NT2/D1 (cell line): ENCODE data around the gene CPN1.

Experiments used
- SUZ12 ChIP-seq: IDR thresholded peaks from 2 replicates; pipeline ENCODE4 v1.6.1; 2011; ENCODE audit not compliant: insufficient read length, insufficient read depth; ENCODE audit errors: extremely low read depth
- ZNF274 ChIP-seq: IDR thresholded peaks from 2 replicates; pipeline ENCODE4 v1.6.1; 2011; ENCODE audit warnings: mild to moderate bottlenecking, low read depth, low read length

GRCh38 chr10:100106865-100107264 lies 25.2 kb upstream of the CPN1 start:
- TF ChIP-seq ZNF274: no peak
- no peak for TF ChIP-seq SUZ12
